ENCODE results near the gene MRPS17. TPM values are rescaled to one million over a fixed set of nuclear protein-coding genes. Genes with fewer than 3 reads are reported as not detected.
"Not testable (repeated sequence)": the region's sequence is repeated elsewhere in the genome, so short reads cannot be mapped to it uniquely, and the experiment has no call there.

Gene MRPS17
- total and polyA plus RNA-seq, 10 of the 15 experiments (the other 5 are each of a cell fraction or from before 2014, with no cell fraction given), result 18.7 to 74.5 (median 29.2) TPM

DNA sequence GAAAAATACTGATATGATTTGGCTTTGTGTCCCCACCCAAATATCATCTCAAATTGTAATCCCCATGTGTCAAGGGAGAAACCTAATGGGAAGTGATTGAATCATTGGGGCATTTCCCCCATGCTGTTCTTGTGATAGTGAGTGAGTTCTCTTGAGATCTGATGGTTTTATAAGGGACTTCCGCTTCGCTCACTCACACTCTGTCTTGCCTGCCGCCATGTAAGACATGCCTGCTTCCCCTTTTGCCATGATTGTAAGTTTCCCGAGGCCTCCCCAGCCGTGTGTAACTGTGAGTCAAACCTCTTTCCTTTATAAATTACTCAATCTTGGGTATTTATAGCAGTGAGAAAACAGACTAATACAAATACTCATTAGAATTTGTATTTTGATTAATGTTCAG lies 5.1 kb upstream of the MRPS17 start:
- H3K4me3 ChIP-seq, result no peak overlapping the region
- FAIRE-seq, result no peak
- H3K79me2 ChIP-seq (ENCODE audit: control insufficient read depth, insufficient read depth, low read length), result no peaks in the 10 kb centered on the region
- H2AFZ ChIP-seq (ENCODE audit: control insufficient read depth, low read depth, low read length), result no peak overlapping the region
- H3K4me1 ChIP-seq (ENCODE audit: control insufficient read depth, insufficient read depth, low read length), result no peaks in the 10 kb centered on the region
- H4K20me1 ChIP-seq (ENCODE audit: control insufficient read depth, insufficient read depth), result no peaks in the 10 kb centered on the region
- no peak overlapping the region for H3K9ac ChIP-seq (ENCODE audit: control insufficient read depth, insufficient read depth, low read length)
- in situ Hi-C loops (cut with MboI) (no loop called here), intact Hi-C loops (cut with micrococcal nuclease; ENCODE audit: unreplicated experiment) (no loop called here)
- ChIA-PET RAD21 (ENCODE audit: unreplicated experiment) (no interaction called here), POLR2A (no interaction called here), CTCF (no interaction called here), SMC1A (ENCODE audit: uncharacterized antibody, unreplicated experiment) (no interaction called here)
- no peak overlapping the region for H3K4me2 ChIP-seq (ENCODE audit: control insufficient read depth, insufficient read depth)
- H3K27ac ChIP-seq (ENCODE audit: control insufficient read depth, insufficient read depth), result no peak overlapping the region
- WGBS (ENCODE audit: insufficient coverage, insufficient replicate concordance, low lambda C conversion rate, missing lambda C conversion rate), result 7% methylated on average over 5 of the region's 5 CpGs
- H3K9me3 ChIP-seq (replicated peaks; ENCODE audit: control insufficient read depth, insufficient read depth, low read length), result no peaks in the 10 kb centered on the region
- DNase-seq (ENCODE audit: low read depth, low spot score), result no peak
- TF ChIP-seq TCF12 (IDR thresholded peaks at IDR 0.05; ENCODE audit: low read depth, low read length) (no peak), ZZZ3 (IDR thresholded peaks at IDR 0.05; ENCODE audit: control insufficient read depth, insufficient read length, low read depth) (no peak), ZNF274 (IDR thresholded peaks at IDR 0.05; ENCODE audit: insufficient read depth, insufficient read length) (no peak), SUZ12 (IDR thresholded peaks at IDR 0.05; ENCODE audit: unreplicated experiment) (no peak)
- TF ChIP-seq, protein P1, sequence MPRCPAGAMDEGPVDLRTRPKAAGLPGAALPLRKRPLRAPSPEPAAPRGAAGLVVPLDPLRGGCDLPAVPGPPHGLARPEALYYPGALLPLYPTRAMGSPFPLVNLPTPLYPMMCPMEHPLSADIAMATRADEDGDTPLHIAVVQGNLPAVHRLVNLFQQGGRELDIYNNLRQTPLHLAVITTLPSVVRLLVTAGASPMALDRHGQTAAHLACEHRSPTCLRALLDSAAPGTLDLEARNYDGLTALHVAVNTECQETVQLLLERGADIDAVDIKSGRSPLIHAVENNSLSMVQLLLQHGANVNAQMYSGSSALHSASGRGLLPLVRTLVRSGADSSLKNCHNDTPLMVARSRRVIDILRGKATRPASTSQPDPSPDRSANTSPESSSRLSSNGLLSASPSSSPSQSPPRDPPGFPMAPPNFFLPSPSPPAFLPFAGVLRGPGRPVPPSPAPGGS (IDR thresholded peaks at IDR 0.05; ENCODE audit: borderline replicate concordance, insufficient read depth, low read depth, low read length, poor library complexity, severe bottlenecking), result peak; percentile 18
- TF ChIP-seq, protein P2, sequence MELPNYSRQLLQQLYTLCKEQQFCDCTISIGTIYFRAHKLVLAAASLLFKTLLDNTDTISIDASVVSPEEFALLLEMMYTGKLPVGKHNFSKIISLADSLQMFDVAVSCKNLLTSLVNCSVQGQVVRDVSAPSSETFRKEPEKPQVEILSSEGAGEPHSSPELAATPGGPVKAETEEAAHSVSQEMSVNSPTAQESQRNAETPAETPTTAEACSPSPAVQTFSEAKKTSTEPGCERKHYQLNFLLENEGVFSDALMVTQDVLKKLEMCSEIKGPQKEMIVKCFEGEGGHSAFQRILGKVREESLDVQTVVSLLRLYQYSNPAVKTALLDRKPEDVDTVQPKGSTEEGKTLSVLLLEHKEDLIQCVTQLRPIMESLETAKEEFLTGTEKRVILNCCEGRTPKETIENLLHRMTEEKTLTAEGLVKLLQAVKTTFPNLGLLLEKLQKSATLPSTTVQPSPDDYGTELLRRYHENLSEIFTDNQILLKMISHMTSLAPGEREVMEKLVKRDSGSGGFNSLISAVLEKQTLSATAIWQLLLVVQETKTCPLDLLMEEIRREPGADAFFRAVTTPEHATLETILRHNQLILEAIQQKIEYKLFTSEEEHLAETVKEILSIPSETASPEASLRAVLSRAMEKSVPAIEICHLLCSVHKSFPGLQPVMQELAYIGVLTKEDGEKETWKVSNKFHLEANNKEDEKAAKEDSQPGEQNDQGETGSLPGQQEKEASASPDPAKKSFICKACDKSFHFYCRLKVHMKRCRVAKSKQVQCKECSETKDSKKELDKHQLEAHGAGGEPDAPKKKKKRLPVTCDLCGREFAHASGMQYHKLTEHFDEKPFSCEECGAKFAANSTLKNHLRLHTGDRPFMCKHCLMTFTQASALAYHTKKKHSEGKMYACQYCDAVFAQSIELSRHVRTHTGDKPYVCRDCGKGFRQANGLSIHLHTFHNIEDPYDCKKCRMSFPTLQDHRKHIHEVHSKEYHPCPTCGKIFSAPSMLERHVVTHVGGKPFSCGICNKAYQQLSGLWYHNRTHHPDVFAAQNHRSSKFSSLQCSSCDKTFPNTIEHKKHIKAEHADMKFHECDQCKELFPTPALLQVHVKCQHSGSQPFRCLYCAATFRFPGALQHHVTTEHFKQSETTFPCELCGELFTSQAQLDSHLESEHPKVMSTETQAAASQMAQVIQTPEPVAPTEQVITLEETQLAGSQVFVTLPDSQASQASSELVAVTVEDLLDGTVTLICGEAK (IDR thresholded peaks at IDR 0.05; ENCODE audit: borderline replicate concordance), result no peak
- ATAC-seq, result no peak
- H3K36me3 ChIP-seq (ENCODE audit: control insufficient read depth in 2 of 2, insufficient read depth in 2 of 2, low read length in 1 of 2), result no peaks in the 10 kb centered on the region
- no peaks in the 10 kb centered on the region for H3K27me3 ChIP-seq (replicated peaks in 1 of 2; ENCODE audit: control insufficient read depth in 2 of 2, insufficient read depth in 2 of 2, low read length in 1 of 2)
- BruUV-seq (replicated peaks), result no TSS peak

DNA sequence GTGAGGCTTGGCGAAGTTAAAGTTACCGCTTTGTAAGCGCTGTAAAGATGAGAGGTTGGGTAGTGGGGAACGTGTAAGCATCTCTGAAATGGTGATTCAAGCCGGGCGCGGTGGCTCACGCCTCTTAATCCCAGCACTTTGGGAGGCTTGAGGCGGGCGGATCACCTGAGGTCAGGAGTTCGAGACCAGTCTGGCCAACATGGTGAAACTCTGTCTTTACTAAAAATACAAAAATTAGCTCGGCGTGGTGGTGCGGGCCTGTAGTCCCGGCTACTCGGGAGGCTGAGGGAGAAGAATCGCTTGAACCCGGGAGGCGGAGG lies 635 bp downstream of the MRPS17 start:
- WGBS (ENCODE audit: insufficient coverage, insufficient replicate concordance, low lambda C conversion rate, missing lambda C conversion rate), result 53% methylated on average over 19 of the region's 19 CpGs
- intact Hi-C loops (cut with micrococcal nuclease; ENCODE audit: unreplicated experiment), result loop anchor here (5.0 kb wide), 2 partner anchors 50 to 120 kb away; no protein-coding TSS in a partner anchor

More for the DNA sequence above, 635 bp downstream of the MRPS17 start:
- peak overlapping the region; percentile 87 for H2AFZ ChIP-seq (ENCODE audit: control insufficient read depth, low read depth, low read length)
- POLR2A ChIA-PET; H3K79me2 ChIP-seq (ENCODE audit: control insufficient read depth, insufficient read depth, low read length); ATAC-seq; H3K36me3 ChIP-seq (ENCODE audit: control insufficient read depth in 2 of 2, insufficient read depth in 2 of 2, low read length in 1 of 2); BruUV-seq (replicated peaks); H4K20me1 ChIP-seq (ENCODE audit: control insufficient read depth, insufficient read depth); SMC1A ChIA-PET (ENCODE audit: uncharacterized antibody, unreplicated experiment); H3K9me3 ChIP-seq (replicated peaks; ENCODE audit: control insufficient read depth, insufficient read depth, low read length); in situ Hi-C loops (cut with MboI); H3K27me3 ChIP-seq (replicated peaks in 1 of 2; ENCODE audit: control insufficient read depth in 2 of 2, insufficient read depth in 2 of 2, low read length in 1 of 2); FAIRE-seq; RAD21 ChIA-PET (ENCODE audit: unreplicated experiment); DNase-seq (ENCODE audit: low read depth, low spot score); H3K4me1 ChIP-seq (ENCODE audit: control insufficient read depth, insufficient read depth, low read length); CTCF ChIA-PET: not testable (repeated sequence)
- peak overlapping the region; percentile 89 for H3K9ac ChIP-seq (ENCODE audit: control insufficient read depth, insufficient read depth, low read length)
- H3K4me3 ChIP-seq, result peak overlapping the region; percentile 97
- H3K27ac ChIP-seq (ENCODE audit: control insufficient read depth, insufficient read depth), result peak overlapping the region; percentile 87
- H3K4me2 ChIP-seq (ENCODE audit: control insufficient read depth, insufficient read depth), result peak overlapping the region; percentile 83
